A549 (cell line): ENCODE data around the gene GSTT2B.

Source experiments
- EP300 ChIP-seq, 2 experiments: fragments of >200 bp; sonication (Bioruptor Twin); formaldehyde crosslinking; IDR thresholded peaks; 2 replicates in 1 of 2; 3 replicates in 1 of 2; pipeline ENCODE4 v1.6.1; 2016 to 2017
- FOSL2 ChIP-seq, 2 experiments: fragments of 450-650 bp in 1 of 2; fragments of >200 bp in 1 of 2; sonication (Bioruptor Twin) in 1 of 2; formaldehyde crosslinking; IDR thresholded peaks; 2 replicates each; pipeline versions ENCODE4 v1.5.0 to v1.6.1; 2016 to 2020; ENCODE audit warnings: mild to moderate bottlenecking in 1 of 2, moderate library complexity in 1 of 2
- TF ChIP-seq, protein P1 (sequence below): fragments of >200 bp; sonication (Bioruptor Twin); formaldehyde crosslinking; IDR thresholded peaks from 3 replicates; pipeline ENCODE4 v1.5.1; 2016
- TF ChIP-seq, protein P2 (sequence below): IDR thresholded peaks from 2 replicates; pipeline ENCODE4 v1.6.1; 2012

DNA sequence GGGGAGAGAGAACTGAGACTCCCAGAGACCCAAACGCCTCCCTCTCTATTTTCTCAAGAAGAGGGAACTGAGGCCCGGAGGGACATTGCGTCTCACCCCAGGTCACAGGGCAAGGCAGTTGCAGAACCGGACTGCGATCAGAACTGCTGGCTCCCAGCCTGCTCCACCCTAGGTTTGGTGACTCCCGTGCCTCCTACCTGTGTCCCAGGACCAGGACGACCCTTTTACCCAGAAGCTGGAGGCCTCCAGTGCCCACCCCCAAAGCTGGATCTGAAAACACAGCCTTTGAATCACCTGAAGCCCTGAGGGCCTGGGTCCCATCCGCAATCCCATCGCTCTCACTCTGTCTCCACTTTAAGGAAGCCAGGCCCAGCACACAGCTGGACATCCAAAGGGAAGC lies 42.9 kb upstream of the GSTT2B start:
- TF ChIP-seq, protein P1, sequence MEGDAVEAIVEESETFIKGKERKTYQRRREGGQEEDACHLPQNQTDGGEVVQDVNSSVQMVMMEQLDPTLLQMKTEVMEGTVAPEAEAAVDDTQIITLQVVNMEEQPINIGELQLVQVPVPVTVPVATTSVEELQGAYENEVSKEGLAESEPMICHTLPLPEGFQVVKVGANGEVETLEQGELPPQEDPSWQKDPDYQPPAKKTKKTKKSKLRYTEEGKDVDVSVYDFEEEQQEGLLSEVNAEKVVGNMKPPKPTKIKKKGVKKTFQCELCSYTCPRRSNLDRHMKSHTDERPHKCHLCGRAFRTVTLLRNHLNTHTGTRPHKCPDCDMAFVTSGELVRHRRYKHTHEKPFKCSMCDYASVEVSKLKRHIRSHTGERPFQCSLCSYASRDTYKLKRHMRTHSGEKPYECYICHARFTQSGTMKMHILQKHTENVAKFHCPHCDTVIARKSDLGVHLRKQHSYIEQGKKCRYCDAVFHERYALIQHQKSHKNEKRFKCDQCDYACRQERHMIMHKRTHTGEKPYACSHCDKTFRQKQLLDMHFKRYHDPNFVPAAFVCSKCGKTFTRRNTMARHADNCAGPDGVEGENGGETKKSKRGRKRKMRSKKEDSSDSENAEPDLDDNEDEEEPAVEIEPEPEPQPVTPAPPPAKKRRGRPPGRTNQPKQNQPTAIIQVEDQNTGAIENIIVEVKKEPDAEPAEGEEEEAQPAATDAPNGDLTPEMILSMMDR = no peak
- TF ChIP-seq EP300 (IDR thresholded peaks at IDR 0.05) (no peak), FOSL2 (IDR thresholded peaks at IDR 0.05) (no peak), FOSL2 (CRISPR knock-in tag; IDR thresholded peaks at IDR 0.05) (no peak)
- TF ChIP-seq, protein P2, sequence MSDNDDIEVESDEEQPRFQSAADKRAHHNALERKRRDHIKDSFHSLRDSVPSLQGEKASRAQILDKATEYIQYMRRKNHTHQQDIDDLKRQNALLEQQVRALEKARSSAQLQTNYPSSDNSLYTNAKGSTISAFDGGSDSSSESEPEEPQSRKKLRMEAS = no peak
